HepG2 (cell line): Measurements from ENCODE around the gene FKBP14. TPM values are rescaled to one million over a fixed set of nuclear protein-coding genes. Genes with fewer than 3 reads are reported as not detected.

Source experiments
- CENPX ChIP-seq: sonication (generic); formaldehyde crosslinking; IDR thresholded peaks from 2 replicates; pipeline ENCODE4 v1.9.0; 2021; ENCODE audit warnings: mild to moderate bottlenecking, missing genetic modification reagents, moderate library complexity
- KLF6 ChIP-seq: IDR thresholded peaks from 2 replicates; pipeline ENCODE4 v1.8.0; 2016; ENCODE audit warnings: missing biosample characterization, missing genetic modification reagents
- RAD51 ChIP-seq: fragments of 450-650 bp; IDR thresholded peaks from 2 replicates; pipeline ENCODE4 v1.6.1; 2016; ENCODE audit warnings: borderline replicate concordance
- RFXANK ChIP-seq: IDR thresholded peaks from 2 replicates; pipeline ENCODE4 v1.6.1; 2016
- SETDB1 ChIP-seq: sonication (generic); formaldehyde crosslinking; IDR thresholded peaks from 2 replicates; pipeline ENCODE4 v1.5.1; 2020; ENCODE audit warnings: missing genetic modification reagents, mild to moderate bottlenecking, borderline replicate concordance
- TBX2 ChIP-seq: sonication (generic); formaldehyde crosslinking; IDR thresholded peaks from 2 replicates; pipeline ENCODE4 v1.5.0; 2020; ENCODE audit warnings: missing genetic modification reagents, mild to moderate bottlenecking, borderline replicate concordance
- U2AF2 ChIP-seq: fragments of 200-400 bp; formaldehyde crosslinking; IDR thresholded peaks from 2 replicates; pipeline ENCODE4 v1.6.1; 2017; ENCODE audit warnings: low read depth, mild to moderate bottlenecking, low read length
- ZNF296 ChIP-seq: sonication (generic); formaldehyde crosslinking; conservative IDR thresholded peaks from 2 replicates; pipeline ENCODE4 v1.5.0; 2020; ENCODE audit warnings: mild to moderate bottlenecking, missing genetic modification reagents
- ZNF460 ChIP-seq: sonication (generic); formaldehyde crosslinking; IDR thresholded peaks from 2 replicates; pipeline ENCODE4 v1.5.1; 2020; ENCODE audit warnings: missing genetic modification reagents, mild to moderate bottlenecking, borderline replicate concordance
- ZNF644 ChIP-seq: IDR thresholded peaks from 2 replicates; pipeline ENCODE4 v1.6.1; 2016; ENCODE audit warnings: low read depth
- ZNF674 ChIP-seq: sonication (generic); formaldehyde crosslinking; IDR thresholded peaks from 2 replicates; pipeline ENCODE4 v1.5.0; 2020; ENCODE audit warnings: low read depth, mild to moderate bottlenecking, missing genetic modification reagents
- polyA plus RNA-seq, 8 experiments: library from polyadenylated mRNA; depleted of rRNA in 3 of 8; stranded (reverse) in 7 of 8; unstranded in 1 of 8; fragments of >200 nt; fragmentation: Illumina TruSeq in 4 of 8; extraction: Trizol in 4 of 8; gene quantifications; 2 replicates each; pipeline versions ENCODE4 v1.2.1 to v1.2.3, GENCODE V29; 2011 to 2016; ENCODE audit warnings: low read depth in 4 of 8, missing spikeins in 1 of 8, mixed read lengths in 1 of 8; ENCODE audit not compliant: insufficient read depth in 1 of 8
- total RNA-seq, 5 experiments: library from RNA; depleted of rRNA; stranded (reverse); fragments of >200 nt; fragmentation: Illumina TruSeq; extraction: Trizol; gene quantifications; 2 replicates each; pipeline ENCODE4 v1.2.3, GENCODE V29; 2016; ENCODE audit warnings: low read depth in 1 of 5
- TF ChIP-seq, protein P1 (sequence below): sonication (generic); formaldehyde crosslinking; IDR thresholded peaks from 2 replicates; pipeline ENCODE4 v1.5.1; 2020; ENCODE audit warnings: mild to moderate bottlenecking, missing genetic modification reagents, moderate library complexity
- TF ChIP-seq, protein P2 (sequence below): IDR thresholded peaks from 2 replicates; pipeline ENCODE4 v1.6.1; 2016
- TF ChIP-seq, protein P3 (sequence below): sonication (generic); formaldehyde crosslinking; IDR thresholded peaks from 2 replicates; pipeline ENCODE4 v1.5.0; 2020; ENCODE audit warnings: missing genetic modification reagents
- TF ChIP-seq, protein P4 (sequence below): sonication (generic); formaldehyde crosslinking; IDR thresholded peaks from 2 replicates; pipeline ENCODE4 v1.5.0; 2020; ENCODE audit warnings: mild to moderate bottlenecking, missing genetic modification reagents
- TF ChIP-seq, protein P5 (sequence below): IDR thresholded peaks from 2 replicates; pipeline ENCODE4 v1.6.1; 2018; ENCODE audit warnings: missing genetic modification reagents, mild to moderate bottlenecking, missing compliant biosample characterization

The FKBP14 gene
- total and polyA plus RNA-seq, 2 of the 13 experiments (the other 11 are each of a cell fraction or from before 2014, with no cell fraction given) = 20.0 to 32.3 TPM

DNA sequence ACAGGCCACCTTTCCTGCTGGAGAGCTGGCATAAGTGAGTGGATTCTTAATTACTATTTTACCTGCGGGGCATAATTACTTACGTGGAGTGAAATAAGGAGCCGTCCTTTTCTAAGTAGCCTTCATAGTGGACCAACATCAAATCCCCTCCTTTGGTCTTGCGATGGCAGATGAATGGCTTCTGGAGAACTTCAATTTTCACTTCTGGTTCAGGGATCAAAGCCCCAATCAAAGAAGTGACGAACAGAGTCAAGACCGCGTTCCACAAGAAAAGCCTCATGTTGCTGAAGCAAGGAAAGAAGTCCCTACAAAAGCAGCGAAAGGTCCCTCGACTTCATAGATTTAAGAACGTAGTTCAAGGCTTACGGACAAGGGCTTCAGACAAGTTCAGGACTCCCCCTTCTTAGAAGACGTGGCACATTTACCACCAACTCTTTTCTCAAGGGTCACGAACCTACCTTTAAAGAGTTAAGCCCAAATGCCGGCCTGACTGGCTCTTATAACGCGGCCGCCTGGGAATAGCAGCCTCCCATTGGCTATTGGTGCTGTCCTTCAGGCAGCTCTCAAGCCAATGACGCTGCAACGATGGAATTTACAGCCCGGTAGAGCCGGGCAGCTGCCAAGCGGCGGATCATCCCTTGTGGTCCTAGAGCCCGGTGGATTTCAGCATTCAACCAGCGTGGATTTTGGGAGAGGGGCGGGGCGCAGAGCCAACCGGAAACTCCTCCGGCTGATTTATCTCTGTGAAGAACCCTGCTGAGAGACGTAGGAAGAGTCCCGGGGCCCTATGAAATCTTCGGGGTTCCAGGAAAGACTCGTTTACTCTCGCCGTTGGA lies at the start of gene FKBP14 (continued):
- TF ChIP-seq, protein P1, sequence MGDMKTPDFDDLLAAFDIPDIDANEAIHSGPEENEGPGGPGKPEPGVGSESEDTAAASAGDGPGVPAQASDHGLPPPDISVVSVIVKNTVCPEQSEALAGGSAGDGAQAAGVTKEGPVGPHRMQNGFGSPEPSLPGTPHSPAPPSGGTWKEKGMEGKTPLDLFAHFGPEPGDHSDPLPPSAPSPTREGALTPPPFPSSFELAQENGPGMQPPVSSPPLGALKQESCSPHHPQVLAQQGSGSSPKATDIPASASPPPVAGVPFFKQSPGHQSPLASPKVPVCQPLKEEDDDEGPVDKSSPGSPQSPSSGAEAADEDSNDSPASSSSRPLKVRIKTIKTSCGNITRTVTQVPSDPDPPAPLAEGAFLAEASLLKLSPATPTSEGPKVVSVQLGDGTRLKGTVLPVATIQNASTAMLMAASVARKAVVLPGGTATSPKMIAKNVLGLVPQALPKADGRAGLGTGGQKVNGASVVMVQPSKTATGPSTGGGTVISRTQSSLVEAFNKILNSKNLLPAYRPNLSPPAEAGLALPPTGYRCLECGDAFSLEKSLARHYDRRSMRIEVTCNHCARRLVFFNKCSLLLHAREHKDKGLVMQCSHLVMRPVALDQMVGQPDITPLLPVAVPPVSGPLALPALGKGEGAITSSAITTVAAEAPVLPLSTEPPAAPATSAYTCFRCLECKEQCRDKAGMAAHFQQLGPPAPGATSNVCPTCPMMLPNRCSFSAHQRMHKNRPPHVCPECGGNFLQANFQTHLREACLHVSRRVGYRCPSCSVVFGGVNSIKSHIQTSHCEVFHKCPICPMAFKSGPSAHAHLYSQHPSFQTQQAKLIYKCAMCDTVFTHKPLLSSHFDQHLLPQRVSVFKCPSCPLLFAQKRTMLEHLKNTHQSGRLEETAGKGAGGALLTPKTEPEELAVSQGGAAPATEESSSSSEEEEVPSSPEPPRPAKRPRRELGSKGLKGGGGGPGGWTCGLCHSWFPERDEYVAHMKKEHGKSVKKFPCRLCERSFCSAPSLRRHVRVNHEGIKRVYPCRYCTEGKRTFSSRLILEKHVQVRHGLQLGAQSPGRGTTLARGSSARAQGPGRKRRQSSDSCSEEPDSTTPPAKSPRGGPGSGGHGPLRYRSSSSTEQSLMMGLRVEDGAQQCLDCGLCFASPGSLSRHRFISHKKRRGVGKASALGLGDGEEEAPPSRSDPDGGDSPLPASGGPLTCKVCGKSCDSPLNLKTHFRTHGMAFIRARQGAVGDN (CRISPR knock-in tag) = peak; percentile 72
- TF ChIP-seq, protein P2, sequence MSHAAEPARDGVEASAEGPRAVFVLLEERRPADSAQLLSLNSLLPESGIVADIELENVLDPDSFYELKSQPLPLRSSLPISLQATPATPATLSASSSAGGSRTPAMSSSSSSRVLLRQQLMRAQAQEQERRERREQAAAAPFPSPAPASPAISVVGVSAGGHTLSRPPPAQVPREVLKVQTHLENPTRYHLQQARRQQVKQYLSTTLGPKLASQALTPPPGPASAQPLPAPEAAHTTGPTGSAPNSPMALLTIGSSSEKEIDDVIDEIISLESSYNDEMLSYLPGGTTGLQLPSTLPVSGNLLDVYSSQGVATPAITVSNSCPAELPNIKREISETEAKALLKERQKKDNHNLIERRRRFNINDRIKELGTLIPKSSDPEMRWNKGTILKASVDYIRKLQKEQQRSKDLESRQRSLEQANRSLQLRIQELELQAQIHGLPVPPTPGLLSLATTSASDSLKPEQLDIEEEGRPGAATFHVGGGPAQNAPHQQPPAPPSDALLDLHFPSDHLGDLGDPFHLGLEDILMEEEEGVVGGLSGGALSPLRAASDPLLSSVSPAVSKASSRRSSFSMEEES = peak; percentile 51; the same call in 1 of the 2 replicates
- no peak for TF ChIP-seq RFXANK (CRISPR knock-in tag)
- TF ChIP-seq TBX2 (CRISPR knock-in tag) = peak; percentile 58; the same call in 1 of the 2 replicates
- TF ChIP-seq, protein P3, sequence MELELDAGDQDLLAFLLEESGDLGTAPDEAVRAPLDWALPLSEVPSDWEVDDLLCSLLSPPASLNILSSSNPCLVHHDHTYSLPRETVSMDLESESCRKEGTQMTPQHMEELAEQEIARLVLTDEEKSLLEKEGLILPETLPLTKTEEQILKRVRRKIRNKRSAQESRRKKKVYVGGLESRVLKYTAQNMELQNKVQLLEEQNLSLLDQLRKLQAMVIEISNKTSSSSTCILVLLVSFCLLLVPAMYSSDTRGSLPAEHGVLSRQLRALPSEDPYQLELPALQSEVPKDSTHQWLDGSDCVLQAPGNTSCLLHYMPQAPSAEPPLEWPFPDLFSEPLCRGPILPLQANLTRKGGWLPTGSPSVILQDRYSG (CRISPR knock-in tag) = no peak
- TF ChIP-seq ZNF644 = no peak
- no peak for TF ChIP-seq U2AF2
- no peak for TF ChIP-seq ZNF674 (CRISPR knock-in tag)
- TF ChIP-seq SETDB1 = no peak
- TF ChIP-seq, protein P4, sequence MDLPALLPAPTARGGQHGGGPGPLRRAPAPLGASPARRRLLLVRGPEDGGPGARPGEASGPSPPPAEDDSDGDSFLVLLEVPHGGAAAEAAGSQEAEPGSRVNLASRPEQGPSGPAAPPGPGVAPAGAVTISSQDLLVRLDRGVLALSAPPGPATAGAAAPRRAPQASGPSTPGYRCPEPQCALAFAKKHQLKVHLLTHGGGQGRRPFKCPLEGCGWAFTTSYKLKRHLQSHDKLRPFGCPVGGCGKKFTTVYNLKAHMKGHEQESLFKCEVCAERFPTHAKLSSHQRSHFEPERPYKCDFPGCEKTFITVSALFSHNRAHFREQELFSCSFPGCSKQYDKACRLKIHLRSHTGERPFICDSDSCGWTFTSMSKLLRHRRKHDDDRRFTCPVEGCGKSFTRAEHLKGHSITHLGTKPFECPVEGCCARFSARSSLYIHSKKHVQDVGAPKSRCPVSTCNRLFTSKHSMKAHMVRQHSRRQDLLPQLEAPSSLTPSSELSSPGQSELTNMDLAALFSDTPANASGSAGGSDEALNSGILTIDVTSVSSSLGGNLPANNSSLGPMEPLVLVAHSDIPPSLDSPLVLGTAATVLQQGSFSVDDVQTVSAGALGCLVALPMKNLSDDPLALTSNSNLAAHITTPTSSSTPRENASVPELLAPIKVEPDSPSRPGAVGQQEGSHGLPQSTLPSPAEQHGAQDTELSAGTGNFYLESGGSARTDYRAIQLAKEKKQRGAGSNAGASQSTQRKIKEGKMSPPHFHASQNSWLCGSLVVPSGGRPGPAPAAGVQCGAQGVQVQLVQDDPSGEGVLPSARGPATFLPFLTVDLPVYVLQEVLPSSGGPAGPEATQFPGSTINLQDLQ = no peak
- TF ChIP-seq CENPX (CRISPR knock-in tag) = no peak
- TF ChIP-seq ZNF460 (CRISPR knock-in tag) = no peak
- TF ChIP-seq ZNF296 = no peak
- TF ChIP-seq RAD51 = no peak
- TF ChIP-seq, protein P5, sequence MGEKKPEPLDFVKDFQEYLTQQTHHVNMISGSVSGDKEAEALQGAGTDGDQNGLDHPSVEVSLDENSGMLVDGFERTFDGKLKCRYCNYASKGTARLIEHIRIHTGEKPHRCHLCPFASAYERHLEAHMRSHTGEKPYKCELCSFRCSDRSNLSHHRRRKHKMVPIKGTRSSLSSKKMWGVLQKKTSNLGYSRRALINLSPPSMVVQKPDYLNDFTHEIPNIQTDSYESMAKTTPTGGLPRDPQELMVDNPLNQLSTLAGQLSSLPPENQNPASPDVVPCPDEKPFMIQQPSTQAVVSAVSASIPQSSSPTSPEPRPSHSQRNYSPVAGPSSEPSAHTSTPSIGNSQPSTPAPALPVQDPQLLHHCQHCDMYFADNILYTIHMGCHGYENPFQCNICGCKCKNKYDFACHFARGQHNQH = peak; percentile 88
- TF ChIP-seq KLF6 (CRISPR knock-in tag) = no peak; the same call in 1 of the 2 replicates
